Activated CD8-positive, alpha-beta T cell treated with anti-CD3 and anti-CD28 coated beads, Interleukin-2, amount 10 ng/mL, durations not matched to agents 7 days and 5 days (primary cell): Measurements from ENCODE around the gene NLRP9. TPM values are rescaled to one million over a fixed set of nuclear protein-coding genes. Genes with fewer than 3 reads are reported as not detected.
"Not testable (repeated sequence)": the region's sequence is repeated elsewhere in the genome, so short reads cannot be mapped to it uniquely, and the experiment has no call there.

ENCODE experiments used
- ATAC-seq: fragments of 150-1000 bp; cut with Tn5 transposase; one replicate; pipeline ENCODE4 v1.10.0; 2021; ENCODE audit warnings: moderate library complexity
- CTCF ChIA-PET: fragments of 350-600 bp; sonication (Branson Sonifier 250); formaldehyde crosslinking; loops from one replicate; lab custom pipeline; 2021; ENCODE audit warnings: antibody characterized with exemption; lab: Charles Lee
- POLR2A ChIA-PET: fragments of 350-600 bp; sonication (Branson Sonifier 250); formaldehyde crosslinking; loops from one replicate; lab custom pipeline; 2021; ENCODE audit warnings: antibody characterized with exemption; lab: Charles Lee
- DNase-seq: peaks from one replicate; pipeline ENCODE4 v3.0.0-alpha.2; 2020
- H3K27ac Mint-ChIP-seq: one replicate; pipeline ENCODE4 v1.8.0; 2021; ENCODE audit warnings: mild to moderate bottlenecking, mixed read lengths
- H3K27me3 Mint-ChIP-seq: one replicate; pipeline ENCODE4 v1.8.0; 2021; ENCODE audit warnings: low read depth, mixed read lengths
- H3K36me3 Mint-ChIP-seq: one replicate; pipeline ENCODE4 v1.8.0; 2021; ENCODE audit warnings: low read depth, mixed read lengths
- H3K4me1 Mint-ChIP-seq: one replicate; pipeline ENCODE4 v1.8.0; 2021; ENCODE audit warnings: low read depth, mixed read lengths
- H3K4me3 Mint-ChIP-seq: one replicate; pipeline ENCODE4 v1.8.0; 2021; ENCODE audit warnings: mild to moderate bottlenecking, mixed read lengths
- H3K9me3 Mint-ChIP-seq: one replicate; pipeline ENCODE4 v1.8.0; 2022; ENCODE audit warnings: mixed read lengths; ENCODE audit not compliant: insufficient read depth
- total RNA-seq, 2 experiments: library from RNA; stranded (reverse); gene quantifications; one replicate each; pipeline ENCODE4 v1.2.3, GENCODE V29; 2021

The NLRP9 gene
- total RNA-seq, 2 experiments from 2014 or later, result not detected

DNA sequence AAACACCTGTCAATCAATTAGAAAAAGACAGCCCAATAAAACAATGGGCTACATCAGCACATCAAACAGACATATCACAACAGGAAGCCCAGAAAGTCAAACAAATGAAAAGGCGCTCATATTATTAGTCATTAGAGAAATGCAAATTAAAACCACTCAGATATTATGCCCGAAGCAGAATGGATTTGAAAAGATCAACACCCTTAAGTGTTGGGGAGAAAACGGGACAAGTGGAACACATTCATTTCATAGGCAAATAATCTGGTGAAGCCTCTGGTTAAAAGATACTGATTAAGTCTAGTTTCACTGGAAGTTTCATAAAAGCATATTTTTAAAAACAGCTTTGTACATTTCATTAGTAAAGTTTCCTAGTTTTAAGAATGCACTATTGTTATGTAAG lies 17.4 kb downstream of the NLRP9 start:
- POLR2A ChIA-PET, result no interaction called here
- H3K4me3 Mint-ChIP-seq, result no peak overlapping the region
- ATAC-seq (no peak), DNase-seq (no peak)
- CTCF ChIA-PET, result no interaction called here
- H3K9me3 Mint-ChIP-seq, result peaks cover 10% of the 10 kb centered on the region
- H3K4me1 Mint-ChIP-seq, result no peaks in the 10 kb centered on the region
- no peak overlapping the region for H3K27ac Mint-ChIP-seq
- no peaks in the 10 kb centered on the region for H3K36me3 Mint-ChIP-seq
- H3K27me3 Mint-ChIP-seq, result peaks cover 16% of the 10 kb centered on the region

DNA sequence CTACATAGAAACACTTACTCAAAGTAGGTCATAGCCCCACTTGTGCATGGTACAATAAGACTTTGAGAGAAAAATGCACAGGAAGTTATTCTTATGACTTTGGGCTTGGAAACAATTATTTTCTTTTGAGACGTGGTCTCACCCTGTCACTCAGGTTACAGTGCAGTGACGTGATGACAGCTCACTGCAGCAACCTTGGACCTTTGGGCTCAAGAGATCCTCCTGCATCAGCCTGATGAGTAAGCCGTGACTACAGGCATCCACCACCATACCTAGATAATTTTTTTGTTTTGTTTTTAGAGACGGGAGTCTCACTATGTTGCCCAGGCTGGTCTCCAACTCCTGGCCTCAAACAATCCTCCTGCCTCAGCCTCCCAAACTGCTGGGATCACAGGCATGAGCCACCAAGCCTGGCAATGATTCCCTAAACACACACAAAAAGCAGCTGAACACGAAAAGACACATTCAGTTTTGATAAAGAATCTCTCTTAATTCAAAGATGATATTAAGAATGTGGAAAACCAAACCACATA lies 17.9 kb downstream of the NLRP9 start:
- Mint-ChIP-seq H3K36me3 (no peaks in the 10 kb centered on the region), H3K4me1 (no peaks in the 10 kb centered on the region), H3K9me3 (peaks cover 10% of the 10 kb centered on the region), H3K27me3 (peaks cover 16% of the 10 kb centered on the region), H3K27ac (no peak overlapping the region), H3K4me3 (no peak overlapping the region)
- ChIA-PET CTCF (no interaction called here), POLR2A (no interaction called here)
- ATAC-seq, result no peak
- DNase-seq, result no peak

DNA sequence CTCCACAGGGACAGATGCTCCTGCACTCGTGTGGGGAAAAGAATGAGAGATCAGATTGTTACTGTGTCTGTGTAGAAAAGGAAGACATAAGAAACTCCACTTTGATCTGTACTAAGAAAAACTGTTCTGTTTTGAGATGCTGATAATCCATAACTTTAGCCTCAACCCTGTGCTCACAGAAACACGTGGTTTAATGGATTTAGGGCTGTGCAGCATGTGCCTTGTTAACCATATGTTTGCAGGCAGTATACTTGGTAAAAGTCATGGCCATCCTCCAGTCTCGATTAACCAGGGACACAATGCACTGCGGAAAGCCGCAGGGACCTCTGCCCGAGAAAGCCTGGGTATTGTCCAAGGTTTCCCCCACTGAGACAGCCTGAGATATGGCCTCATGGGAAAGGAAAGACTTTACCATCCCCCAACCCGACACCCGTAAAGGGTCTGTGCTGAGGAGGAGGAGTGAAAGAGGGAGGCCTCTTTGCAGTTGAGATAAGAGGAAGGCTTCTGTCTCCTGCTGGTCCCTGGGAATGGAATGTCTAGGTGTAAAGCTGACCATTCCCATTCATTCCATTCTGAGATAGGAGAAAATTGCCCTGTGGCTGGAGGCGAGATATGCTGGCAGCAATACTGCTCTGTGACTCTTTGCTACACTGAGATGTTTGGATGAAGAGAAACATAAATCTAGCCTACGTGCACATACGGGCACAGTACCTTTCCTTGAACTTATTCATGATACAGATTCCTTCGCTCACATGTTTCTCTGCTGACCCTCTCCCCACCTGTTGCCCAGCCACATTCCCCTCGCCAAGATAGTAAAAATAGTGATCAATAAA lies 20.1 kb downstream of the NLRP9 start:
- H3K27me3 Mint-ChIP-seq, result peaks cover 16% of the 10 kb centered on the region
- ATAC-seq, CTCF ChIA-PET, H3K4me3 Mint-ChIP-seq, H3K27ac Mint-ChIP-seq, POLR2A ChIA-PET, DNase-seq, H3K36me3 Mint-ChIP-seq, H3K4me1 Mint-ChIP-seq, H3K9me3 Mint-ChIP-seq: not testable (repeated sequence)

DNA sequence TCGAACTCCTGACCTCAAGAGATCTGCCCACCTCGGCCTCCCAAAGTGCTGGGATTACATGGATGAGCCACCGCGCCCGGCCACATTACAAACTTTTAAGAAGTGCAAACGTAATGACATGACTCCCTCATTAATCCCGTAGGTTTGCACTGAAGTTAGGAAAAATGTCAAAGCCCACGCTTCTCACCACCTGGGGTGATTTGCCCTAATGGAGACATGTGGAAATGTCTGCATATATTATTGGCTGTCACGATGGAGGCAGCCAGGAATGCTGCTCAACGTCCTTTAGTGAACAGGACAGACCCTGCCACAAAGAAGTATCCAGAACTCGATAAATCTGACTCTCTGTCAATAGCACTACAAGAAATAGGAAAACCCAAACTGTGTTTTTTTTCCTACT lies 21.0 kb downstream of the NLRP9 start:
- ATAC-seq (no peak), DNase-seq (no peak)
- Mint-ChIP-seq H3K27ac (no peak overlapping the region), H3K4me1 (no peaks in the 10 kb centered on the region), H3K4me3 (no peak overlapping the region), H3K27me3 (peaks cover 16% of the 10 kb centered on the region), H3K9me3 (peaks cover 10% of the 10 kb centered on the region), H3K36me3 (peaks cover 6% of the 10 kb centered on the region)
- POLR2A ChIA-PET, result no interaction called here
- CTCF ChIA-PET, result interaction anchor here (0.7 kb wide), 1 partner anchor 104 kb away, joined by 3 read pairs; no protein-coding TSS in a partner anchor

DNA sequence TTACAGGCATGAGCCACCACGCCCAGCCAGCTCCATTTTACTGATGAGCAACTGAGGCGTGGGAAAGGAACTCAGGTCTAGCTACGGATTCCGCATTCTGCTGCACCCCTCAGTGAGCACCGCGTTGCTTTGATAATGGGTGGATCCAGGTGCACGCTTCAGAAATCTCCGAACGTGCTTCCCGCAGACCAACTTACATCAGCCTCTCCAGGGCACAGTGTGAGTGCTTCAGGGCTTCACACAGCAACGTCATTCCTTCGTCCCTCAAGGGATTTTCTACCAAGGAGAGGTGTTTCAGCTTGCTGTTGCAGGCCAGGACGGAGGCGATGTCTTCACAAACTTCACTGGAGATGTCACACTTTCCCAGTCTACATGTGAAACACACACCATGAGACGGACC lies 21.7 kb downstream of the NLRP9 start:
- no peak for ATAC-seq

DNA sequence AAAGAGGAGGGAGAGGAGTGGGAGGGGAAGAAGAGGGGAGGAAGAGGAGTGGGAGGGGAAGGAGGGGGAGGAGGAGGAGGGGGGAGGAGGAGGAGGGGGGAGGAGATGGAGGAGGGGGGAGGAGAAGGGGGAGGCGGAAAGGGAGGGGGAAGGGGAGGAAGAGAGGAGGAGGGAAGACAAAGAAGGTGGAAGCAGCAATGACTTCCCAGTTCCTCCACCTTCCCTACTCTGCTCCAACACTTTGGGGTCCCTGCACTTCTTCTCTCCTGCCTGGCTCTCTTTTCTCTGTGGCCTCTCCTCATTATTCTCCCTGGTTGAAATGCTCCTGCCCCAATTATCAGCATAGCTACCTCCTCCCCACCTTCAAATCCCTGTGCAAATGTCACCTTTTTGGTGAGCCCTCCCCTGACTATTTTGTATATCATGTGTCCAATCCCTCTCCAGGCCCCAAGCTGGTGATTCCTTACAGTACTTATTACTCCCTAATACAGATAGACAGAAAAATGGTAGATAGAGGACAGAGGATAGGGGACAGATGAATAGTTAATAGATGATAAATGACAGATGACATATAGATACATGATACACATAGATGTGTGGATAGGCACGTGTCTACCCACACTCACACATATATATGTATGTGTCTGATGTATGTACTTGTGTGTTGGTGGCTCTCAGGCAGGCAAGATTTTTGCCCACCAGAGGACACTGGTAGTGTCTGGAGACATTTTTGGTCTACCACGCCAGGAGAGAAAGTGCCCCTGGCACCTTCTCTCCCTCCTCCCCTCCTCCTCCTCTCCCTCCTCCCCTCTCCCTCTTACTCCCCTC lies 25.2 kb downstream of the NLRP9 start:
- H3K4me1 Mint-ChIP-seq, result no peaks in the 10 kb centered on the region
- H3K4me3 Mint-ChIP-seq, result no peak overlapping the region
- CTCF ChIA-PET, result no interaction called here
- DNase-seq (no peak), ATAC-seq (peak; percentile 47)
- H3K9me3 Mint-ChIP-seq, result peaks cover 5% of the 10 kb centered on the region
- POLR2A ChIA-PET, result no interaction called here
- H3K27me3 Mint-ChIP-seq, result peaks cover 13% of the 10 kb centered on the region
- H3K27ac Mint-ChIP-seq, result no peak overlapping the region
- H3K36me3 Mint-ChIP-seq, result peaks cover 6% of the 10 kb centered on the region

More for the DNA sequence above, 21.7 kb downstream of the NLRP9 start:
- Mint-ChIP-seq H3K36me3 (peaks cover 6% of the 10 kb centered on the region), H3K27me3 (peaks cover 16% of the 10 kb centered on the region), H3K4me1 (no peaks in the 10 kb centered on the region), H3K4me3 (no peak overlapping the region), H3K9me3 (peaks cover 5% of the 10 kb centered on the region), H3K27ac (no peak overlapping the region)
- DNase-seq, result no peak
- ChIA-PET CTCF (interaction anchor here (0.7 kb wide), 1 partner anchor 104 kb away, joined by 3 read pairs; no protein-coding TSS in a partner anchor), POLR2A (no interaction called here)

DNA sequence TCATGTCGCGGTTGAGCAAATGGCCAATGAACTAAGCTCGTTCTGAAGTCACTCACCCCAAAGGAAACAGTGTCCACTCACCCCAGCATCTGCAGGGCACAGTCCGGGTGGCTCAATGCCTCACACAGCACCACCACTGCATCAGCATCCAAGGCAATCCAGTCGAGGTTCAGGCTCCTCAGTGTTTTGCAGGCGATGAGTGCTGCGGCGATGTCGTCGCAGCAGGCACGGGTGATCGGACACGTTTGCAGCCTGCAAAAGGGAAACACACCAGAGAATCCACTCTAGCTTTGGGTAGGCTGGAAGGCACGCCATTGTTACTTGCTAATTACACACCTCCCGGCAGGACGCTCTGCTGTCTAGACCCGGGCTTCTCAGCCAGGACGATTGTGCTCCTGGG lies 26.5 kb downstream of the NLRP9 start:
- CTCF ChIA-PET, result no interaction called here
- DNase-seq (no peak), ATAC-seq (no peak)
- peaks cover 5% of the 10 kb centered on the region for H3K9me3 Mint-ChIP-seq
- peaks cover 6% of the 10 kb centered on the region for H3K36me3 Mint-ChIP-seq
- H3K27me3 Mint-ChIP-seq, result peaks cover 5% of the 10 kb centered on the region
- H3K27ac Mint-ChIP-seq, result no peak overlapping the region
- POLR2A ChIA-PET, result no interaction called here
- no peak overlapping the region for H3K4me3 Mint-ChIP-seq
- H3K4me1 Mint-ChIP-seq, result no peaks in the 10 kb centered on the region

DNA sequence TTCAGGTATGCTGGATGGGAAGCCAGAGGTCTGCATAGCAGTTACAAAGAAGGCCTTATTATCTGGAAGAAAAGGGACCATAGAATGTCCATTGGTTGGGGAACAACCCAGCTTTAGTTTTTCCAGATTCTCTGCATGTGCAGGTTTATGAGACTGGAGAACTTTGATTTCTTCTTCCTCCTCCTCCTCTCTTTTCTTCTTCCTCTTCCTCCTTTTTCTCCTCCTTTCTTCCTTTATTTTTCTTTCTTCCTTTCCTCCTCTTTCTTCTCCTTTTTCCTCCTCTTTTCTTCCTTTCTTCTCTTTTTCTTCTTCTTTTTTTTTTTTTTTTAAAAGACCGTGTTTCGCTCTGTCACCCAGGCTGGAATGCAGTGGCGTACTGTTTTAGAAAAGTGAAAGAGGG lies 32.2 kb downstream of the NLRP9 start:
- Mint-ChIP-seq H3K4me3 (no peak overlapping the region), H3K4me1 (peaks cover 2% of the 10 kb centered on the region), H3K9me3 (no peaks in the 10 kb centered on the region), H3K27ac (no peak overlapping the region), H3K36me3 (peaks cover 15% of the 10 kb centered on the region), H3K27me3 (peaks cover 3% of the 10 kb centered on the region)
- ChIA-PET POLR2A (no interaction called here), CTCF (no interaction called here)
- DNase-seq, result no peak
- ATAC-seq, result no peak

DNA sequence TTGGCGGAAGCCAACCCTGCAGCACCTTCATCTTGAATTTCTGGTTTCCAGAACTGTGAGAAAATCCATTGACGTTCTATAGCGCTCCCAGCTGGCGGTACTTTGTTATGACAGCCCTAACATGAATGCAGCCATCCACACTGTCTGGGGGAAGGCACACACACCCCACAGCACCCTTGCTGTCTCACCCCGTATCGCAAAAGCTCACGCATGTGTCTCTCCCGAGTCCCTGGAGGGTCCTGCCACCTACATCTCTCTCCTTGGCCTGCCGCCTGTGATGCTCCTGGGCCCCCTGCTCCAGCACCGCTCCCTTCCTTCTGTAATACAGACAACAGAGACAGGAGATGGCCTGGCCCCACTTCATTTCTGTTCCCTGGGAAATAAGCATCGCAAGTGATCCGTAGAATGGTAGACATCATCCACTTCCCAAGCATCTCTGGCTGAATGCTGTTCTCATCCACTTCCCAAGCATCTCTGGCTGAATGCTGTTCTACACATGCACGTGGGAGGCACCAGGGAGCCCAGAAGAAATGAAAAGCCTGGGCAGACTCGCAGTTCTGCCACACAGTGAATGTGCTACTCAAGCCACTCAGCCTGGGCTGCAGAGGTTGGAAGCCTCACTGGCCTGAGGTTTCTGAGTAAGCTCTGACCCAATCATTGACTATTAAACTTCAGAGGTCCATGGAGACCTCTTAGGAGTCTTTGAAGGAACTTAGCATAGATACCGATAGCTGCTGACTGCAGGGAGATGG lies 33.5 kb downstream of the NLRP9 start:
- Mint-ChIP-seq H3K4me3 (no peak overlapping the region), H3K36me3 (peaks cover 20% of the 10 kb centered on the region), H3K9me3 (no peaks in the 10 kb centered on the region), H3K27ac (peak overlapping the region; percentile 10), H3K4me1 (peaks cover 2% of the 10 kb centered on the region), H3K27me3 (peaks cover 3% of the 10 kb centered on the region)
- ChIA-PET CTCF (no interaction called here), POLR2A (interaction anchor here (0.7 kb wide), 1 partner anchor 212 kb away, joined by 3 read pairs; no protein-coding TSS in a partner anchor)
- ATAC-seq, result no peak
- DNase-seq, result no peak

DNA sequence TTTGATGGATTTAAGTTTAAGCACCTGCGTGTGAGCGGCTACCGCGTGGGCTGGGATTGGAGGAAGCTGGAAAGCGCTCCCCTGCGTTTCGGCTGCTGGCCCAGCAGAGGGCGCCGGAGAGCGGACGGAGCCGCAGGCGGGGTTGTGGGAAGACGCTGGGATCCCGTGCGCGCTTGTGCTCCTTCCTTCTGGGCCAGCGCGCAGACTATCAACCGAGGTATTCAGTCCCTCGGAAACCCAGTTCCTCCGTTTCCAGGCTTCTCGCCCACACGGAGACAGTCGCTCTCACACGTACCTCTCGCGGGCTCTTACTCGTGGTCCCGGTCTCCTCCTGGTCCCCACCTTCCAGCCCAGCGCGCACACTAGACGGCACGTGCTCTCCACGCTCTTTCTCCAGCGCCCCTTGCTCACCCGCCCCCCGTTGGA lies 34.4 kb downstream of the NLRP9 start:
- ATAC-seq (no peak), DNase-seq (peak; percentile 46)
- Mint-ChIP-seq H3K27me3 (peaks cover 3% of the 10 kb centered on the region), H3K4me3 (no peak overlapping the region), H3K27ac (no peak overlapping the region), H3K4me1 (peaks cover 2% of the 10 kb centered on the region), H3K9me3 (no peaks in the 10 kb centered on the region), H3K36me3 (peaks cover 25% of the 10 kb centered on the region)
- POLR2A ChIA-PET, result no interaction called here
- CTCF ChIA-PET, result interaction anchor here (1.2 kb wide), 1 partner anchor 630 kb away, joined by 7 read pairs; no protein-coding TSS in a partner anchor

DNA sequence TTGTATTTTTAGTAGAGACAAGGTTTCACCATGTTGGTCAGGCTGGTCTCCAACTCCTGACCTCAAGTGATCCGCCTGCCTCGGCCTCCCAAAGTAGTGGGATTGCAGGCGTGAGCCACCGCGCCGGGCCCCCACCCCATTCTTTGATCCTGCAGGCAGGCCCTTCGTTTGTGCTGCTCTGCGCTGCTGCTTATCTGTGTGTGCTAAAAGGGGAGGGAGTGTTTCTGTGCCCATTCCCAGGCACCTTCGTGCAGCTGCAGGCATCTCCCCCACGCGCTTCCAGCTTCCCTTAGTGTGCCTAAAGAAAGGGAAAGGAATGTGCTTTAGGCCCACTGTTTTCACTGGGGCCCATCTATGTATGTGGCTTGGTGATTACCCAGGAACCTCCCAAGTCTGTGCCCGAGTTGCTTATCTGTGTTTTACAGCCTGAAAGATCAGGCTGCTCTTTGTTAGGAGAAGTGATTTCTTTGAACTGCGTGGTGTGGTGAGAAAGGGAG lies 36.0 kb downstream of the NLRP9 start:
- ChIA-PET POLR2A (no interaction called here), CTCF (interaction anchor here (1.2 kb wide), 2 partner anchors 107 to 631 kb away, joined by 3 read pairs; no protein-coding TSS in a partner anchor)
- ATAC-seq (no peak), DNase-seq (no peak)
- no peaks in the 10 kb centered on the region for H3K27me3 Mint-ChIP-seq
- H3K4me3 Mint-ChIP-seq, result no peak overlapping the region
- H3K4me1 Mint-ChIP-seq, result peaks cover 2% of the 10 kb centered on the region
- no peak overlapping the region for H3K27ac Mint-ChIP-seq
- H3K9me3 Mint-ChIP-seq, result no peaks in the 10 kb centered on the region
- H3K36me3 Mint-ChIP-seq, result peaks cover 35% of the 10 kb centered on the region
